Endothelial cell of umbilical vein (primary cell): ENCODE results near the gene CDX2. TPM values are rescaled to one million over a fixed set of nuclear protein-coding genes. Genes with fewer than 3 reads are reported as not detected.

Source experiments
- BruUV-seq: library from RNA; stranded (reverse); fragments of 400-500 nt; replicated peaks from 2 replicates; lab custom pipeline; 2021; lab: Mats Ljungman, UMichigan
- CTCF ChIA-PET: fragments of 300-600, 350-600 bp; sonication (Branson Sonifier 250); formaldehyde crosslinking; loops from one replicate; lab custom pipeline; 2021; ENCODE audit warnings: antibody characterized with exemption, inconsistent platforms; lab: Charles Lee
- POLR2A ChIA-PET: fragments of 300-600, 350-600 bp; sonication (Branson Sonifier 250); formaldehyde crosslinking; loops from one replicate; lab custom pipeline; 2021; ENCODE audit warnings: antibody characterized with exemption, inconsistent platforms; lab: Charles Lee
- DNase-seq: peaks from one replicate; pipeline ENCODE4 v3.0.0-alpha.2; 2011; ENCODE audit warnings: low read depth, low spot score
- FAIRE-seq: peaks from 2 replicates; lab custom pipeline; 2011; peaks lifted over from hg19 to GRCh38; lab: Jason Lieb, UNC
- H2AFZ ChIP-seq: 2 replicates; pipeline ENCODE4 v1.6.0; 2012; ENCODE audit warnings: low read depth, low read length, control low read depth, inconsistent platforms
- H3K27ac ChIP-seq: 2 replicates; pipeline ENCODE4 v1.5.1; 2011; ENCODE audit warnings: low read depth, mild to moderate bottlenecking, control low read depth, low read length, moderate library complexity; ENCODE audit not compliant: insufficient read depth
- H3K27me3 ChIP-seq, 2 experiments: 2 replicates each; pipeline versions ENCODE4 v1.6.0 to v1.6.1; 2011; ENCODE audit warnings: low read length in 2 of 2, mixed read lengths in 1 of 2; ENCODE audit not compliant: control insufficient read depth in 2 of 2, insufficient read depth in 2 of 2
- H3K36me3 ChIP-seq, 2 experiments: 2 replicates in 1 of 2; 3 replicates in 1 of 2; pipeline ENCODE4 v1.5.1; 2011; ENCODE audit warnings: low read length in 2 of 2, mild to moderate bottlenecking in 1 of 2, moderate library complexity in 1 of 2; ENCODE audit not compliant: control insufficient read depth in 2 of 2, insufficient read depth in 2 of 2; ENCODE audit errors: extremely low read depth in 1 of 2
- H3K4me1 ChIP-seq: 3 replicates; pipeline ENCODE4 v1.5.1; 2011; ENCODE audit warnings: mild to moderate bottlenecking, low read length; ENCODE audit not compliant: control insufficient read depth, insufficient read depth; ENCODE audit errors: extremely low read depth
- H3K4me2 ChIP-seq: 2 replicates; pipeline ENCODE4 v1.6.1; 2011; ENCODE audit warnings: low read length, control low read depth, mixed read lengths; ENCODE audit not compliant: insufficient read depth
- H3K4me3 ChIP-seq, 3 experiments: fragments of 200-600 bp in 1 of 3; sonication (generic), shearing (Covaris generic) in 1 of 3; replicated peaks in 1 of 3; 2 replicates each; pipeline ENCODE4 v1.5.1; 2011 to 2016; ENCODE audit warnings: control low read depth in 3 of 3, low read length in 3 of 3, mild to moderate bottlenecking in 2 of 3, inconsistent platforms in 1 of 3, low read depth in 1 of 3, moderate library complexity in 1 of 3; ENCODE audit not compliant: insufficient read depth in 1 of 3
- H3K79me2 ChIP-seq: 2 replicates; pipeline ENCODE4 v1.6.0; 2012; ENCODE audit warnings: low read length, inconsistent platforms; ENCODE audit not compliant: control insufficient read depth, insufficient read depth
- H3K9ac ChIP-seq: replicated peaks from 2 replicates; pipeline ENCODE3; 2011; ENCODE audit warnings: low read length, control low read depth; ENCODE audit not compliant: insufficient read depth; ENCODE audit errors: extremely low read depth
- H3K9me1 ChIP-seq: replicated peaks from 3 replicates; pipeline ENCODE4 v1.6.0; 2011; ENCODE audit warnings: mild to moderate bottlenecking, low read length; ENCODE audit not compliant: control insufficient read depth, insufficient read depth; ENCODE audit errors: extremely low read depth
- H3K9me3 ChIP-seq: replicated peaks from 2 replicates; pipeline ENCODE4 v1.5.1; 2012; ENCODE audit warnings: low read length, inconsistent platforms; ENCODE audit not compliant: control insufficient read depth, insufficient read depth
- H4K20me1 ChIP-seq: replicated peaks from 2 replicates; pipeline ENCODE3; 2011; ENCODE audit warnings: mild to moderate bottlenecking, low read length; ENCODE audit not compliant: control insufficient read depth, insufficient read depth; ENCODE audit errors: extremely low read depth
- EZH2 ChIP-seq: IDR thresholded peaks from 2 replicates; pipeline ENCODE4 v1.6.1; 2012; ENCODE audit warnings: borderline replicate concordance, low read depth, mild to moderate bottlenecking, moderate library complexity, low read length, inconsistent platforms; ENCODE audit not compliant: severe bottlenecking
- GATA2 ChIP-seq: IDR thresholded peaks from 2 replicates; pipeline ENCODE4 v1.7.0; 2011; ENCODE audit warnings: low read depth, mild to moderate bottlenecking, moderate library complexity, mixed read lengths, low read length; ENCODE audit not compliant: insufficient read length, insufficient read depth
- MYC ChIP-seq: IDR thresholded peaks from one replicate; pipeline ENCODE4 v1.6.1; 2011; ENCODE audit warnings: mild to moderate bottlenecking, low read depth, low read length
- dilution Hi-C: fragments of 300-500 bp; cut with MboI; formaldehyde crosslinking; loops from one replicate; pipeline ENCODE4 v1.15.0; 2019; ENCODE audit warnings: low sequenced_read_pairs; ENCODE audit not compliant: extremely low pct_ligation_motif_present
- intact Hi-C: fragments of 100-400 bp; cut with micrococcal nuclease; formaldehyde crosslinking; loops from one replicate; pipeline ENCODE4 v1.10.0; 2022
- polyA plus RNA-seq, 4 experiments: library from polyadenylated mRNA; depleted of rRNA in 3 of 4; stranded (reverse) in 3 of 4; unstranded in 1 of 4; fragments of >200 nt; gene quantifications; 2 replicates each; pipeline versions ENCODE4 v1.2.1 to v1.2.3, GENCODE V29; 2011 to 2012; ENCODE audit warnings: missing spikeins in 1 of 4
- total RNA-seq: library from RNA; stranded (reverse); gene quantifications from 2 replicates; pipeline ENCODE4 v1.2.3, GENCODE V29; 2021
- TF ChIP-seq, protein P1 (sequence below), 2 donors: IDR thresholded peaks; 1 replicate in 1 of 2; 2 replicates in 1 of 2; pipeline ENCODE4 v1.5.1; 2011; ENCODE audit warnings: low read length in 2 of 2, mild to moderate bottlenecking in 2 of 2, moderate library complexity in 2 of 2, control low read depth in 1 of 2, inconsistent platforms in 1 of 2, low read depth in 1 of 2; ENCODE audit not compliant: insufficient read depth in 1 of 2; ENCODE audit errors: extremely low read depth in 1 of 2
- TF ChIP-seq, protein P2 (sequence below): IDR thresholded peaks from 2 replicates; pipeline ENCODE4 v1.6.1; 2011; ENCODE audit not compliant: insufficient read depth, insufficient read length

CDX2 gene
- total and polyA plus RNA-seq, 2 donors (not counting 3 experiments of a cell fraction or from before 2014, with no cell fraction given): not detected

DNA sequence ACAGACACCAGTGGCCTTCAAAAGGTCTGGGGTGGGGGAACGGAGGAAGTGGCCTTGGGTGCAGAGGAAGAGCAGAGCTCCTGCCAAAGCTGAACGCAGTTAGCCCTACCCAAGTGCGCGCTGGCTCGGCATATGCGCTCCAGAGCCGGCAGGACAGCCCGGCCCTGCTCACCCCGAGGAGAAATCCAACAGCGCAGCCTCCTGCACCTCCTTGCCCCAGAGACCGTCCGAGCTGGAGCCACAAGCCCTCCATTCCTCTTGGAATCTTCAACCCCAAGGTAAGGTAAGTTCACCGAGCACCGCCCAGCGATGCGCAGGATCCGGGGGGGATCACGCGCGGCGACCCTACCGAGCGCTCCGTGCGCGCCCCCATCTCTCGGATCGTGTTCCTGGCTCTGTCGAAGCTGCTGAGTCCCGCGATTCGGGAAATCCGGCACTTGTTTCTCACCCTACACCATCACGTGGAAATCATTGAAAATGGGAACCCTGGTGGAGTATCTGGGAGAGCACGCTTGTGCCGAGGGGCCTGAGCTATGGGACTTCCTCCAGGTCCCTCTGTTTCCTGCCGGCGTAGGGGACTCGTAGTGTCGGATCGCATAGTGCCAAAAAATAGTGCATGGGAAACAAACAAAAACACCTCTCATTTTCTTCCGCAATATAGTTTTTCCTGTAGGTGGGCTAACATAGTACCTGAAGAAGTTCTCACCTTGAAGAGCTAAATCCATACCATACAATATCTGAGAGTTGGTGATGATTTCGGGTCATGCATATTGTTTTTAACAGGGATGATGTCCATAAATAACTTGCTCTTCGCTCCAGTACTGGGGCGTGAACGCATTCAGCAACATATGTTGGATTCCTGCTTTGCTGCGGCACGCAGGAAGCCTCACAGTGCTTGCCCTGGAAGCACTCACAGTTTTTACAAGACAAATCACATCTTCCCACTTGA lies 40.0 kb downstream of the CDX2 start:
- H3K4me2 ChIP-seq: no peak overlapping the region
- no TSS peak for BruUV-seq
- H3K79me2 ChIP-seq: no peaks in the 10 kb centered on the region
- no peaks in the 10 kb centered on the region for H3K36me3 ChIP-seq
- no peak overlapping the region for H3K27ac ChIP-seq
- TF ChIP-seq GATA2: no peak
- TF ChIP-seq, protein P1, sequence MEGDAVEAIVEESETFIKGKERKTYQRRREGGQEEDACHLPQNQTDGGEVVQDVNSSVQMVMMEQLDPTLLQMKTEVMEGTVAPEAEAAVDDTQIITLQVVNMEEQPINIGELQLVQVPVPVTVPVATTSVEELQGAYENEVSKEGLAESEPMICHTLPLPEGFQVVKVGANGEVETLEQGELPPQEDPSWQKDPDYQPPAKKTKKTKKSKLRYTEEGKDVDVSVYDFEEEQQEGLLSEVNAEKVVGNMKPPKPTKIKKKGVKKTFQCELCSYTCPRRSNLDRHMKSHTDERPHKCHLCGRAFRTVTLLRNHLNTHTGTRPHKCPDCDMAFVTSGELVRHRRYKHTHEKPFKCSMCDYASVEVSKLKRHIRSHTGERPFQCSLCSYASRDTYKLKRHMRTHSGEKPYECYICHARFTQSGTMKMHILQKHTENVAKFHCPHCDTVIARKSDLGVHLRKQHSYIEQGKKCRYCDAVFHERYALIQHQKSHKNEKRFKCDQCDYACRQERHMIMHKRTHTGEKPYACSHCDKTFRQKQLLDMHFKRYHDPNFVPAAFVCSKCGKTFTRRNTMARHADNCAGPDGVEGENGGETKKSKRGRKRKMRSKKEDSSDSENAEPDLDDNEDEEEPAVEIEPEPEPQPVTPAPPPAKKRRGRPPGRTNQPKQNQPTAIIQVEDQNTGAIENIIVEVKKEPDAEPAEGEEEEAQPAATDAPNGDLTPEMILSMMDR (IDR thresholded peaks at IDR 0.05; ENCODE audit: extremely low read depth in 1 of 2, insufficient read depth in 1 of 2, low read depth in 1 of 2, low read length in 2 of 2): no peak
- TF ChIP-seq, protein P2, sequence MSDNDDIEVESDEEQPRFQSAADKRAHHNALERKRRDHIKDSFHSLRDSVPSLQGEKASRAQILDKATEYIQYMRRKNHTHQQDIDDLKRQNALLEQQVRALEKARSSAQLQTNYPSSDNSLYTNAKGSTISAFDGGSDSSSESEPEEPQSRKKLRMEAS: no peak
- peak; percentile 56 for TF ChIP-seq EZH2
- TF ChIP-seq MYC: no peak
- FAIRE-seq (no peak), DNase-seq (no peak)
- POLR2A ChIA-PET: no interaction called here
- no peaks in the 10 kb centered on the region for H4K20me1 ChIP-seq
- dilution Hi-C loops (no loop called here), intact Hi-C loops (no loop called here)
- H3K27me3 ChIP-seq: peaks cover 61 to 77% of the 10 kb centered on the region in 2 experiments
- H3K9ac ChIP-seq: no peak overlapping the region
- no peaks in the 10 kb centered on the region for H3K9me1 ChIP-seq
- H3K9me3 ChIP-seq: no peaks in the 10 kb centered on the region
- CTCF ChIA-PET: interaction anchor here (1.2 kb wide), 1 partner anchor 60 kb away, joined by 5 read pairs; no protein-coding TSS in a partner anchor
- H3K4me1 ChIP-seq: no peaks in the 10 kb centered on the region
- H3K4me3 ChIP-seq: no peak overlapping the region
- no peak overlapping the region for H2AFZ ChIP-seq
